HG03175 (cell line): ENCODE data around the gene RIC8B.

ENCODE experiments used
- ATAC-seq: cut with Tn5 transposase; IDR thresholded peaks from one replicate; pipeline ENCODE4 v1.9.1; 2021; ENCODE audit warnings: mild to moderate bottlenecking, moderate library complexity; ENCODE audit not compliant: unreplicated experiment

Gene RIC8B

GRCh38 chr12:106801167-106801708 lies 26.8 kb downstream of the RIC8B start:
- ATAC-seq: no peak

GRCh38 chr12:106801830-106802533 lies 27.5 kb downstream of the RIC8B start:
- no peak for ATAC-seq

DNA sequence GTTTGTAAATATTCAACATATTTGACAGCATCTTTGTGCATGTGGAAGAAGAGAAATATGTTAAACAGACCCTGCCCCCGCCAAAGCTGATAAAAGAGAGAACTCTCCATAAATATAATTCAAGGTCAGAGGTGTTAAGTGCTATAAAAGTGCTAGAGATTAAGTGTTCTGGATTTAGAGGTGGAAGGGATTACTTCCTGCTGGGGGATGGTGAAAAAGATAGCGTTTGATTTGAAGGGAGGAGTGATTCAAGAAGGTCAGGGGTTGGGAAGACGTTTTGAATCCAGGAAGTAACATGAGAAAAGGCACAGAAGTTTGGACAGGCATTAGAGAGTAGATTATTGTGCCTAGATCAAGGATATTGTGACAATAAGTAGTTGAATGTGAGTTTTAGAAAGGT lies 30.2 kb downstream of the RIC8B start:
- no peak for ATAC-seq

DNA sequence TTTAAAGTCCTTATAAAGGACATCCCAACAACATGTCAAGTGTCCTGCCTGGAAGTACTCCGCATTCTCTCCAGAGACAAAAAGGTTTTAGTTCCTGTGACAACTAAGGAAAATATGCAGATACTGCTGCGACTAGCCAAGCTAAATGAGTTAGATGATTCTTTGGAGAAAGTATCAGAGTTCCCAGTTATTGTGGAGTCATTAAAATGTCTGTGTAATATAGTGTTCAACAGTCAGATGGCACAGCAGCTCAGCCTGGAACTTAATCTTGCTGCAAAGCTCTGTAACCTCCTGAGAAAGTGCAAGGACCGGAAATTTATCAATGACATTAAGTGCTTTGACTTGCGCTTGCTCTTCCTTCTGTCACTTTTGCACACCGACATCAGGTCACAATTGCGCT lies 40.2 kb downstream of the RIC8B start:
- ATAC-seq: no peak

DNA sequence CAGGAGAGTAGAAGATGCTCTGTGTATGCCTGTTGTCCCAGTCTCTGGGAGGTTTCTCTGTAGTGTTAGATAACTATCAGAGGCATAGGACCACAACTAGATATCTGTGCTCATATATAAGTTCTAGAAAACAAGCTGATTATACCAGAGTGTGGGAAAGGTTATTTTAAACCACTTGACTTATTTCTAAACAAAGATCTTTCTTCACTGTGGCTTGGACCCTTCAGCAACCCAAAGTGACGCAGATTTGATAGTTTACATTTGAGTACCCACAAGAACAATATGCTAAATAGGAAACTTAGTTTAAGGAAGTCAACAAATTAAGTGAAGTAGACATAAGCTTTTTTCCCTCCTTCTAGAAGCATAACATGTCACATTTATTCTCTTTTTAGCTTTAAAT lies 41.3 kb downstream of the RIC8B start:
- ATAC-seq: no peak

- no peak for ATAC-seq
Observed at GRCh38 chr12:106816231-106816630, 41.7 kb downstream of the RIC8B start.

DNA sequence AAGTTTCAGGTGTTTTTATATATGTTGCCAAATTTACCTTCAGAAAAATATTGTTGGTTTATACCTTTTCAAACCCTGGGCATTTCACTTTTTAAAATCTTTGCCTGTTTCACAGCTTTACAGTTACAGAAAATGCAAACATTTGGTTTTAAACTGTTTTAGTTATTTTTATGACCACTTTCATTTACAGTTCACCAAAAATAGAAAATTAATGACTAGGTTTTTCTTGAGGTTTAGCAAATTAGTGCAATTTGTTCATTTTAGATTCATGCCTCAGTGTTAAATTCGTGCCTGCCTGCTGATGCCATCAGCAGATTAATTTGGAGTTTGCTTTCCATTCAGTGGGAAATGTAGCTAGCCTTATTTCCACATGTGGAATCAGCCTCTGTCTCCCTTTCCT lies 45.5 kb downstream of the RIC8B start:
- ATAC-seq: no peak

GRCh38 chr12:106831699-106832098 lies 57.2 kb downstream of the RIC8B start:
- ATAC-seq: no peak

GRCh38 chr12:106837782-106838181 lies 63.3 kb downstream of the RIC8B start:
- ATAC-seq: no peak

GRCh38 chr12:106839333-106839732 lies 64.9 kb downstream of the RIC8B start:
- no peak for ATAC-seq

DNA sequence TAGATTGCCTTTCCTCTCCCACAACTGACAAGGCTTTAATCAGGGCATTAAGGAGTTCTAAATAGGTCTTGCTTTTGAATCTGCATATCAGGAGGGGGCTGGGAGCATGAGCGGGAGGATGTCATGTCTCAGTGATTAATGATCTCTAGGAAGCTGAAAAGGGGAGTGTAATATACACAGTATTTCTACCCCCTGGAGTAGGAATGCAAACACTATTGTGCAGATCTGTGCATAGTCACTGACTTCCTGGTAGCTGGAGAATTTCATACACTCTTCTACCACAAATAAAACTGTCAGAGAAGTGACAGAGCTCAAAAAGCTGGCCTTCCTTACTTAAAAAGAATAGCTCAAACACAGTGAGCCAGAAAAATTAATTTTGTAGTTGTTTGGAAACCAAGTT lies 65.8 kb downstream of the RIC8B start:
- no peak for ATAC-seq

DNA sequence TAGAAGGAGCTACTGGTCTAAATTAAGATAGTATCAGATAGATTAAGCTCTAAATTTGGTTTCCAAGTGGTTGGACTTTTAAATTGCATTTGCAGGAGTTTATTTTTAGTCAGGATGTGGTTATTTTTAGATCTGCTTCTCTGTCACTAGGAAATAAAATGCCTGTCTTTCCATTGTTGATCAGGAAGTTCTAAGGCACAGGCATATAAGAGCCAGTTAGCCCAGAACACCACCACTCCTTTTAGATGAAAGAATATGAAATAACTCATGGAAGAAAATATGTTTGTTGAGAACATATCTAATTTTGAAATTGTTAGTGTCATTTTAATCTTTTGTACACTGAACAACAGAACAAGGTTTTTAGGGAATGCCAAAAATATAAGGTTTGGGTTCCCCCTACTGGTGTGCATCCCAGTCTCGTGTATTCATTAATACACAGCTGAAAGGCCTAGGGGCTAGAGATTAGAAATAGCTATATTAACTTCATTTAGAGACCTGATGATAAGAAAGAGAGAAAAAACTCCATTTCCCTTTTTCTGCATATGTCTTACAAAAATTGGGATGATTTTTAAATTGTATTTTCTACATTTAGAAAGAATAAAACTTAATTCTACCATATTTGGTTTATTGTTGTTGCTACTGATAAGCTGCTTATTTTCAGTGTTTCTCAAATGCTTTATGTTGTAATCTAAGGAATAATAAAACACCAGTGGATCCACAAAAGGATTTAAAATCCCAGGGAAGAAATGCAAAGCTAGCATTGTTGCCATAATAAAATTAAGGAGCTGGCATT lies 67.2 kb downstream of the RIC8B start:
- ATAC-seq: no peak

DNA sequence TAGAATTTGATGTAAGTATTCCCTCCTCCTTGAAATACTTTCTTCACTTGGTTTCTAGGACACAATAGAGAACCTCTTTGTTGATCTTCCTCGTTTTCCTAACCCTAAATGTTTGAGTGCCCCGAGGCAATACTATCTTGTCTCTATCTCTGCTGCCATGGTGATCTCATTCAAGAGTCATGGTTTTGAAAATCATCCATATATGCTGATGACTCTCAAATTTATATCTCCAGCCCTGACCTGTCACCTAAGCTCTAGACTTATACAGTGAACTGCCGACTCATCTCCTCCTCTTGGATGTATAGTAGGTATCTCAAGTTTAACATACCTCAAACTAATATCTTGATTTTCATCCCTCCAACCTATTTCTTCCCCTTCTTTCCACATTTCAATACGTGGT lies 71.4 kb downstream of the RIC8B start:
- no peak for ATAC-seq

DNA sequence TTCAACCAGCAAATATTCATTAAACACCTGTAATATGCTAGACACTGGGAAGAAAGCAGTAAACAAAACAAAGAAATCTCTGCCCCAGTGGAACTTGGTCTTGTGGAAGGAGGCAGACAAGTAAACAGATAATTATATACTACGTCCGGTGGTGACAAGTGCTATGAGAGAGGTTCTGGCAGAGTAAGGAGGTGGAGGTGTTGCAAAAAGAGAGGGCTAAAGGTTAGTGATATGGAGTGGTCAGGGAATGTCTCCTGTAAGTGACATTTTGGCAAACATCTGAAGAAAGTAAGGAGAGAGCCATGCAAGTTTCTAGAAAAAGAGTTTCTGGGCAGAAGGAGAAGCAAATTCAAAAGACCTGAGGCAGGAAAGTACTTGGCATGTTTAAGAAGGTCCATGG lies 73.4 kb downstream of the RIC8B start:
- ATAC-seq: no peak

- no peak for ATAC-seq
Observed at GRCh38 chr12:106851306-106851705, 76.8 kb downstream of the RIC8B start.

DNA sequence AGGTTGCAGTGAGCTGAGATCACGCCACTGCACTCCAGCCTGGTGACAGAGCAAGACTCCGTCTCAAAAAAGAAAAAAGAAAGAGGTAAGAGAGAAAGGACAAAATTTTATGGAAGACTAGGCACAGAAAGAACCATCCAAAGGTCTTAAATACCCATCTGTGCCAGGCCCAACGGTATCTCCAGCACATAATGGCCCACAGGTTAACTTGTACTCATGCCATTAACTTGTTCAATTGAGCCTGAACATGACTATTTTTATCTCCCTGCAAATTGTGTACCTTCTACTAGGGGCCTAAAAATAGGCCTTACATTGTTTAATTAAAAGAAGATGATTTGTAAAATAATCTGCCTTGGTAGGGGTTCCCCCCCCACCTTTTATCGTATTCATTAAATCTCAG lies 80.2 kb downstream of the RIC8B start:
- no peak for ATAC-seq

GRCh38 chr12:106855221-106855758 lies 80.8 kb downstream of the RIC8B start:
- ATAC-seq: no peak

- ATAC-seq: no peak
Observed at GRCh38 chr12:106861984-106862916, 87.8 kb downstream of the RIC8B start.

GRCh38 chr12:106863189-106863588 lies 88.7 kb downstream of the RIC8B start:
- ATAC-seq: no peak

GRCh38 chr12:106865683-106866082 lies 91.2 kb downstream of the RIC8B start:
- ATAC-seq: no peak
